CD14-positive monocyte (primary cell): ENCODE results near the gene BEX1. TPM values are rescaled to one million over a fixed set of nuclear protein-coding genes. Genes with fewer than 3 reads are reported as not detected.

Experiments
- DNase-seq, 3 donors: peaks; one replicate each; pipeline ENCODE4 v3.0.0-alpha.2; 2011 to 2022
- H2AFZ ChIP-seq: 2 replicates; pipeline ENCODE4 v1.6.0; 2012; ENCODE audit warnings: mild to moderate bottlenecking, low read depth, low read length, inconsistent platforms; ENCODE audit not compliant: insufficient read depth, poor library complexity, severe bottlenecking
- H3K27ac ChIP-seq, 2 donors: 1 replicate in 1 of 2; 2 replicates in 1 of 2; pipeline ENCODE4 v1.5.1; 2012 to 2013; ENCODE audit warnings: low read length in 2 of 2, control low read depth in 1 of 2, inconsistent platforms in 1 of 2, low read depth in 1 of 2, mild to moderate bottlenecking in 1 of 2
- H3K27me3 ChIP-seq, 2 donors: one replicate each; pipeline versions ENCODE4 v1.6.0 to v1.6.1; 2011 to 2013; ENCODE audit warnings: low read length in 2 of 2; ENCODE audit not compliant: control insufficient read depth in 2 of 2, insufficient read depth in 2 of 2
- H3K36me3 ChIP-seq, 2 donors: replicated peaks in 1 of 2; 1 replicate in 1 of 2; 2 replicates in 1 of 2; pipeline versions ENCODE4 v1.5.1 to v1.6.1; 2012 to 2013; ENCODE audit warnings: low read length in 2 of 2, control low read depth in 1 of 2, inconsistent platforms in 1 of 2, mild to moderate bottlenecking in 1 of 2; ENCODE audit not compliant: insufficient read depth in 2 of 2, control insufficient read depth in 1 of 2
- H3K4me1 ChIP-seq, 2 donors: 1 replicate in 1 of 2; 2 replicates in 1 of 2; pipeline versions ENCODE4 v1.5.1 to v1.6.1; 2012 to 2013; ENCODE audit warnings: low read length in 2 of 2, control low read depth in 1 of 2, inconsistent platforms in 1 of 2, mild to moderate bottlenecking in 1 of 2, moderate library complexity in 1 of 2; ENCODE audit not compliant: insufficient read depth in 2 of 2, control insufficient read depth in 1 of 2
- H3K4me2 ChIP-seq: replicated peaks from 2 replicates; pipeline ENCODE3; 2012; ENCODE audit warnings: low read length, moderate library complexity, mild to moderate bottlenecking; ENCODE audit not compliant: poor library complexity, severe bottlenecking; ENCODE audit errors: extremely low read depth
- H3K4me3 ChIP-seq, 3 experiments: fragments of 200-600 bp in 1 of 3; sonication (generic) in 1 of 3; replicated peaks in 1 of 3; 1 replicate in 2 of 3; 2 replicates in 1 of 3; pipeline ENCODE4 v1.5.1; 2011 to 2013; ENCODE audit warnings: low read length in 3 of 3, mild to moderate bottlenecking in 3 of 3, control low read depth in 2 of 3, low read depth in 2 of 3, inconsistent platforms in 1 of 3, moderate library complexity in 1 of 3
- H3K79me2 ChIP-seq: 2 replicates; pipeline ENCODE4 v1.6.0; 2012; ENCODE audit warnings: mild to moderate bottlenecking, control low read depth, inconsistent platforms, low read length, moderate library complexity; ENCODE audit not compliant: insufficient read depth
- H3K9ac ChIP-seq: 2 replicates; pipeline ENCODE4 v1.6.0; 2017; ENCODE audit warnings: low read length, mild to moderate bottlenecking; ENCODE audit not compliant: insufficient read depth, poor library complexity, severe bottlenecking
- H3K9me3 ChIP-seq, 2 donors: replicated peaks in 1 of 2; 1 replicate in 1 of 2; 2 replicates in 1 of 2; pipeline versions ENCODE4 v1.5.1 to v1.6.1; 2012 to 2013; ENCODE audit warnings: low read length in 2 of 2, control low read depth in 1 of 2; ENCODE audit not compliant: control insufficient read depth in 1 of 2, insufficient read depth in 1 of 2
- H4K20me1 ChIP-seq: 2 replicates; pipeline ENCODE4 v1.6.0; 2012; ENCODE audit warnings: mild to moderate bottlenecking, low read length, control low read depth, moderate library complexity; ENCODE audit not compliant: insufficient read depth
- H3K27ac Mint-ChIP-seq, 7 donors: one replicate each; pipeline ENCODE4 v1.8.0; 2020; ENCODE audit warnings: mild to moderate bottlenecking in 7 of 7, mixed read lengths in 7 of 7, moderate library complexity in 6 of 7, inconsistent platforms in 2 of 7
- H3K27me3 Mint-ChIP-seq, 3 donors: one replicate each; pipeline ENCODE4 v1.8.0; 2021 to 2022; ENCODE audit warnings: low read depth in 3 of 3, mild to moderate bottlenecking in 3 of 3, mixed read lengths in 3 of 3, moderate library complexity in 3 of 3, inconsistent platforms in 1 of 3
- H3K36me3 Mint-ChIP-seq, 2 donors: one replicate each; pipeline ENCODE4 v1.8.0; 2020; ENCODE audit warnings: mixed read lengths in 2 of 2, inconsistent platforms in 1 of 2, mild to moderate bottlenecking in 1 of 2
- H3K4me1 Mint-ChIP-seq: one replicate; pipeline ENCODE4 v1.8.0; 2020; ENCODE audit warnings: mild to moderate bottlenecking, mixed read lengths
- H3K4me3 Mint-ChIP-seq, 2 donors: one replicate each; pipeline ENCODE4 v1.8.0; 2020; ENCODE audit warnings: mild to moderate bottlenecking in 2 of 2, mixed read lengths in 2 of 2, moderate library complexity in 1 of 2
- H3K9me3 Mint-ChIP-seq, 7 donors: one replicate each; pipeline ENCODE4 v1.8.0; 2020 to 2022; ENCODE audit warnings: mixed read lengths in 7 of 7, mild to moderate bottlenecking in 6 of 7, moderate library complexity in 6 of 7, inconsistent platforms in 2 of 7
- WGBS: methylation state at CpG from one replicate; pipeline ENCODE4 v1.1.5; 2013; ENCODE audit warnings: missing lambda C conversion rate; ENCODE audit not compliant: insufficient coverage; 5-methylcytosine and 5-hydroxymethylcytosine counted together
- intact Hi-C, 2 donors: fragments of 100-400 bp; cut with micrococcal nuclease; formaldehyde crosslinking; loops; one replicate each; pipeline versions ENCODE4 v1.15.0 to v1.15.1; 2023
- polyA plus RNA-seq, 3 donors: library from polyadenylated mRNA; depleted of rRNA in 1 of 3; unstranded in 2 of 3; stranded (reverse) in 1 of 3; fragments of 300-500 nt in 2 of 3; fragments of >200 nt in 1 of 3; fragmentation: Illumina TruSeq in 2 of 3; gene quantifications; 1 replicate in 2 of 3; 2 replicates in 1 of 3; pipeline ENCODE4 v1.2.3, GENCODE V29; 2012 to 2021
- TF ChIP-seq, protein P1 (sequence below): fragments of 200-600 bp; IDR thresholded peaks from one replicate; pipeline ENCODE4 v1.8.0; 2022; ENCODE audit warnings: antibody characterized with exemption, mild to moderate bottlenecking

BEX1 gene
- polyA plus RNA-seq, 3 donors: 0.62 TPM; not detected in 2

DNA sequence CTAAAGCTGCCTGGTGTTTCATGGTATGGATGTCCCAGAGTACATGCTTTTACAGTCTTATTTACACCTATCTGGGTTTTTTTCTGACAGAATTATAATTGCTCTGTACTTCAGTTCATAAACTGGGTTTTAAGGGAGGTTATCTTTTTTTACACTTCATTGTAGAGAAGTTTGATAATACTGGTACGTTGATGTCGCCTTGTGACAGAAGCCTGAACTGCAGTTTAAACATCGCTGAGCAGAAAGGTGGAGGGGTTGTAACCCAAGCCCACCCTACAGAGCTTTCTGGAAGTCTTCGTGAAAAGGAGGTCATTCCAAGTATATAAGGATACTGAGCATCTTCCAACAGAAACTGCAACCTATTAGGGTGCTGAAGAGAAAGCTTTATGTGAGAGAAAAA is 46.4 kb downstream of the BEX1 start:
- H4K20me1 ChIP-seq: no peaks in the 10 kb centered on the region
- intact Hi-C loops: no loop called here
- Mint-ChIP-seq H3K36me3 (no peaks in the 10 kb centered on the region), H3K27me3 (peaks cover 0 to 9% (median 0%) of the 10 kb centered on the region in 3 donors), H3K9me3 (peaks cover 0 to 2% (median 0%) of the 10 kb centered on the region in 7 donors), H3K4me1 (peaks cover 1% of the 10 kb centered on the region), H3K27ac (no peak overlapping the region), H3K4me3 (no peak overlapping the region)
- H3K4me2 ChIP-seq: no peak overlapping the region
- no peak overlapping the region for H3K9ac ChIP-seq
- no peaks in the 10 kb centered on the region for H3K9me3 ChIP-seq
- no peaks in the 10 kb centered on the region for H3K4me1 ChIP-seq
- H3K36me3 ChIP-seq: no peaks in the 10 kb centered on the region
- TF ChIP-seq, protein P1, sequence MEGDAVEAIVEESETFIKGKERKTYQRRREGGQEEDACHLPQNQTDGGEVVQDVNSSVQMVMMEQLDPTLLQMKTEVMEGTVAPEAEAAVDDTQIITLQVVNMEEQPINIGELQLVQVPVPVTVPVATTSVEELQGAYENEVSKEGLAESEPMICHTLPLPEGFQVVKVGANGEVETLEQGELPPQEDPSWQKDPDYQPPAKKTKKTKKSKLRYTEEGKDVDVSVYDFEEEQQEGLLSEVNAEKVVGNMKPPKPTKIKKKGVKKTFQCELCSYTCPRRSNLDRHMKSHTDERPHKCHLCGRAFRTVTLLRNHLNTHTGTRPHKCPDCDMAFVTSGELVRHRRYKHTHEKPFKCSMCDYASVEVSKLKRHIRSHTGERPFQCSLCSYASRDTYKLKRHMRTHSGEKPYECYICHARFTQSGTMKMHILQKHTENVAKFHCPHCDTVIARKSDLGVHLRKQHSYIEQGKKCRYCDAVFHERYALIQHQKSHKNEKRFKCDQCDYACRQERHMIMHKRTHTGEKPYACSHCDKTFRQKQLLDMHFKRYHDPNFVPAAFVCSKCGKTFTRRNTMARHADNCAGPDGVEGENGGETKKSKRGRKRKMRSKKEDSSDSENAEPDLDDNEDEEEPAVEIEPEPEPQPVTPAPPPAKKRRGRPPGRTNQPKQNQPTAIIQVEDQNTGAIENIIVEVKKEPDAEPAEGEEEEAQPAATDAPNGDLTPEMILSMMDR: no peak
- no peak overlapping the region for H2AFZ ChIP-seq
- WGBS: no CpG with 5 or more reads among the region's 4 CpGs
- DNase-seq: no peak
- no peak overlapping the region for H3K4me3 ChIP-seq
- peaks cover 0 to 2% of the 10 kb centered on the region in 2 donors for H3K27me3 ChIP-seq
- no peak overlapping the region for H3K27ac ChIP-seq
- no peaks in the 10 kb centered on the region for H3K79me2 ChIP-seq

DNA sequence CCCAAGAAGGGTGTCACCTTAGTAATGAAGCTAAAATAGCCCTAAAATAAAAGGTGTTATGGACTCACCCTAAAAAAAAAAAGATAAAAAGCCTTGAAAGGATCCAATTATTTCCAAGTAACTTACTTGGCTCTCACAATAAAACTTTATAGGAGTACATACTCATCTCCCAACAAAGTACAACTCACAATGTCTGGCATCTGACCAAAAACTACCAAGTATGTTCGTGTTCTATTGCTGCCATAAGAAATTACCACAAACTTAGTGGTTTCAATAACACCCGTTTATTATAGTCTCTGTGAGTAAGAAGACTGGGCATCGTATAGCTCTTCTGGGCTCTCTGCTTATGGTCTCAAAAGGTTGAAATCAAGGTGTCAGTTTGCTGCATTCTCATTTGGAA is 51.0 kb downstream of the BEX1 start:
- H3K4me3 ChIP-seq: no peak overlapping the region
- Mint-ChIP-seq H3K9me3 (peaks cover 0 to 2% (median 0%) of the 10 kb centered on the region in 7 donors), H3K36me3 (no peaks in the 10 kb centered on the region), H3K4me1 (peaks cover 4% of the 10 kb centered on the region), H3K27me3 (peaks cover 0 to 5% (median 0%) of the 10 kb centered on the region in 3 donors), H3K4me3 (no peak overlapping the region), H3K27ac (no peak overlapping the region)
- no peak overlapping the region for H3K9ac ChIP-seq
- H3K9me3 ChIP-seq: no peaks in the 10 kb centered on the region
- WGBS: no CpG with 5 or more reads among the region's 3 CpGs
- peaks cover 0 to 2% of the 10 kb centered on the region in 2 donors for H3K27me3 ChIP-seq
- no peak for DNase-seq
- H4K20me1 ChIP-seq: no peaks in the 10 kb centered on the region
- peaks cover 0 to 4% of the 10 kb centered on the region in 2 donors for H3K4me1 ChIP-seq
- H2AFZ ChIP-seq: no peak overlapping the region
- H3K4me2 ChIP-seq: no peak overlapping the region
- no peak overlapping the region for H3K27ac ChIP-seq
- no peaks in the 10 kb centered on the region for H3K36me3 ChIP-seq
- intact Hi-C loops: no loop called here
- H3K79me2 ChIP-seq: no peaks in the 10 kb centered on the region
- TF ChIP-seq, protein P1: no peak

Other genes starting within 250 kb of the BEX1 start
- gene RAB40AL, start 126.9 kb downstream of the BEX1 start, polyA plus RNA-seq: under 1 TPM in 1 of 3 donors, not detected in 2; 0.13 TPM
- gene NXF3, start 29.0 kb upstream of the BEX1 start, polyA plus RNA-seq: not detected
- gene BEX4, start 150.9 kb upstream of the BEX1 start, polyA plus RNA-seq: 10 to 100 TPM; 17.6 to 33.5 (median 28.6) TPM
- gene TCEAL8, start 191.0 kb upstream of the BEX1 start, polyA plus RNA-seq: 10 to 100 TPM in 2 of 3 donors, 1 to 10 TPM in 1; 7.0 to 33.7 (median 30.2) TPM
- gene TCEAL5, start 212.6 kb upstream of the BEX1 start, polyA plus RNA-seq: not detected
- gene BEX2, start 246.8 kb upstream of the BEX1 start, polyA plus RNA-seq: under 1 TPM; 0.22 to 0.75 (median 0.66) TPM